Thoracic aorta (tissue), 2 donors: ENCODE data around the gene H6PD. TPM values are rescaled to one million over a fixed set of nuclear protein-coding genes. Genes with fewer than 3 reads are reported as not detected.

ENCODE experiments used
- ATAC-seq: fragments of 150-250 bp; one replicate; pipeline ENCODE4 v1.8.0; 2017; ENCODE audit warnings: low read depth; ENCODE audit not compliant: insufficient number of reproducible peaks, low FRiP score
- DNase-seq: peaks from one replicate; pipeline ENCODE4 v3.0.0-alpha.2; 2020; ENCODE audit warnings: low spot score
- H3K27ac ChIP-seq, 2 donors: fragments of 200-600 bp; sonication (generic); 1 replicate in 1 of 2; 2 replicates in 1 of 2; pipeline ENCODE4 v1.5.1; 2016; ENCODE audit warnings: mild to moderate bottlenecking in 2 of 2, moderate library complexity in 2 of 2
- H3K27me3 ChIP-seq: fragments of 200-600 bp; sonication (generic); replicated peaks from 2 replicates; pipeline ENCODE4 v1.6.0; 2016; ENCODE audit warnings: mild to moderate bottlenecking; ENCODE audit not compliant: insufficient read depth
- H3K36me3 ChIP-seq: fragments of 200-600 bp; sonication (generic); one replicate; pipeline ENCODE4 v1.5.1; 2016
- H3K4me1 ChIP-seq, 2 donors: fragments of 200-600 bp; sonication (generic); 1 replicate in 1 of 2; 2 replicates in 1 of 2; pipeline versions ENCODE4 v1.5.1 to v1.6.0; 2016; ENCODE audit warnings: low read depth in 2 of 2, mild to moderate bottlenecking in 1 of 2; ENCODE audit not compliant: control insufficient read depth in 1 of 2
- H3K4me3 ChIP-seq: fragments of 200-600 bp; sonication (generic); 2 replicates; pipeline ENCODE4 v1.5.1; 2016; ENCODE audit warnings: mild to moderate bottlenecking
- H3K9me3 ChIP-seq: fragments of 200-600 bp; sonication (generic); 2 replicates; pipeline ENCODE4 v1.5.1; 2016
- total RNA-seq, 2 donors: library from RNA; depleted of rRNA; stranded (reverse); fragments of >200 nt; gene quantifications; one replicate each; pipeline versions ENCODE4 v1.1.0 to v1.2.3, GENCODE V29; 2016
- TF ChIP-seq, protein P1 (sequence below): fragments of 200-600 bp; sonication (generic); IDR thresholded peaks from one replicate; pipeline ENCODE4 v1.5.1; 2019; ENCODE audit warnings: antibody characterized with exemption

H6PD gene
- total RNA-seq, 2 donors from 2014 or later, result 57.8 to 80.6 TPM

GRCh38 chr1:9247894-9248293, 13.3 kb downstream of the H6PD start:
- H3K36me3 ChIP-seq, result peaks cover 19% of the 10 kb centered on the region
- no peaks in the 10 kb centered on the region for H3K27me3 ChIP-seq
- TF ChIP-seq, protein P1, sequence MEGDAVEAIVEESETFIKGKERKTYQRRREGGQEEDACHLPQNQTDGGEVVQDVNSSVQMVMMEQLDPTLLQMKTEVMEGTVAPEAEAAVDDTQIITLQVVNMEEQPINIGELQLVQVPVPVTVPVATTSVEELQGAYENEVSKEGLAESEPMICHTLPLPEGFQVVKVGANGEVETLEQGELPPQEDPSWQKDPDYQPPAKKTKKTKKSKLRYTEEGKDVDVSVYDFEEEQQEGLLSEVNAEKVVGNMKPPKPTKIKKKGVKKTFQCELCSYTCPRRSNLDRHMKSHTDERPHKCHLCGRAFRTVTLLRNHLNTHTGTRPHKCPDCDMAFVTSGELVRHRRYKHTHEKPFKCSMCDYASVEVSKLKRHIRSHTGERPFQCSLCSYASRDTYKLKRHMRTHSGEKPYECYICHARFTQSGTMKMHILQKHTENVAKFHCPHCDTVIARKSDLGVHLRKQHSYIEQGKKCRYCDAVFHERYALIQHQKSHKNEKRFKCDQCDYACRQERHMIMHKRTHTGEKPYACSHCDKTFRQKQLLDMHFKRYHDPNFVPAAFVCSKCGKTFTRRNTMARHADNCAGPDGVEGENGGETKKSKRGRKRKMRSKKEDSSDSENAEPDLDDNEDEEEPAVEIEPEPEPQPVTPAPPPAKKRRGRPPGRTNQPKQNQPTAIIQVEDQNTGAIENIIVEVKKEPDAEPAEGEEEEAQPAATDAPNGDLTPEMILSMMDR, result no peak
- peaks cover 44 to 70% of the 10 kb centered on the region in 2 donors for H3K4me1 ChIP-seq
- no peaks in the 10 kb centered on the region for H3K9me3 ChIP-seq
- H3K4me3 ChIP-seq, result no peak overlapping the region
- ATAC-seq (no peak), DNase-seq (no peak)
- H3K27ac ChIP-seq, result no peak overlapping the region

DNA sequence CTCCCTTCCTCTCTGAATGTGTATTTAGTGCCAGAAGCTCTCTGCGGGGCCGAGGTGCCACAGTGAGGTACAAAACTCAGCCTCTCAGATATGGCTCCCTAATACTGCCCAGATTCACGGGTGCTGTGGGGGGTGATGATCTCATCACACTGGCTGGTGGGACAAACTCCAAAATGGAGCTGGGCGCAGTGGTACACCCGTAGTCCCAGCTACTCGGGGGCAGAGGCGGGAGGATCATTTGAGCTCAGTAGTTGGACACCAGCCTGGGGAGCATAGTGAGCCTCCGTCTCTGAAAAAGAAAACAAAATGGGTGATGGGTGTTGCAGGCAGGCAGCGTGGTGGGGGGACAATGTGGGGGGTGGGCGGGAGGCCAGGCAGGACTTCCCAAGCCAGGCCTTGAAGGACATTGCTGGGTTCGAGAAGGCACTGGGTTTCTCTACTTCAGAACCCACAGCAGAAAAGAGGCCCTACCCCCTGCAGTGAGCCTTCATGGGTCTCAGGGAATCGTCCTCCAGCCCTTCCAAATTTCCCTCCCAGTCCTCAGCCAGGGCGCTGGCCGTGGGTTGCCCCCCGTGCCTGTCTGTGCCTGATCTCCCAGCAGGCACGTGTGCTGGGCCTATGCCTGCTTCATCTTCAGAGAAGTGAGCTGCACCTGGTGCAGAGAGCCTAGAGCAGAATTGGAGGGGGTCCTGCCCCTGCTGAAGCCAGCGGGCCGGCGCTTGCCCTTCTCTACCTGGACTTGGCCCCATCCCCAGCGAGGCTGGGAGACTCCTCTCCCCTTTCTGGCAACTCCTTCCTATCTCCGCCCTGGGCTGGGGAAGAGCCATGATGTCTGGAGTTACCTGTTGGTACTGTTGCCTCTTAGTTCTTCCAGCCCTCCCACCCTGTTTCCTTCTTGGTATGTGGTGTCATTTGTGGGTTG, 14.0 kb downstream of the H6PD start:
- Histone ChIP-seq H3K36me3 (peaks cover 19% of the 10 kb centered on the region), H3K4me3 (no peak overlapping the region), H3K9me3 (no peaks in the 10 kb centered on the region), H3K27me3 (no peaks in the 10 kb centered on the region), H3K4me1 (peaks cover 38 to 63% of the 10 kb centered on the region in 2 donors), H3K27ac (peak overlapping the region; percentile 27 to 71)
- TF ChIP-seq, protein P1, result no peak
- DNase-seq (no peak), ATAC-seq (no peak)

GRCh38 chr1:9249263-9249533, 14.6 kb downstream of the H6PD start:
- TF ChIP-seq, protein P1, result no peak
- Histone ChIP-seq H3K27me3 (no peaks in the 10 kb centered on the region), H3K4me3 (no peak overlapping the region), H3K4me1 (peaks cover 33 to 57% of the 10 kb centered on the region in 2 donors), H3K27ac (peak overlapping the region; percentile 27 to 71), H3K36me3 (peaks cover 19% of the 10 kb centered on the region), H3K9me3 (no peaks in the 10 kb centered on the region)
- DNase-seq (no peak), ATAC-seq (no peak)

DNA sequence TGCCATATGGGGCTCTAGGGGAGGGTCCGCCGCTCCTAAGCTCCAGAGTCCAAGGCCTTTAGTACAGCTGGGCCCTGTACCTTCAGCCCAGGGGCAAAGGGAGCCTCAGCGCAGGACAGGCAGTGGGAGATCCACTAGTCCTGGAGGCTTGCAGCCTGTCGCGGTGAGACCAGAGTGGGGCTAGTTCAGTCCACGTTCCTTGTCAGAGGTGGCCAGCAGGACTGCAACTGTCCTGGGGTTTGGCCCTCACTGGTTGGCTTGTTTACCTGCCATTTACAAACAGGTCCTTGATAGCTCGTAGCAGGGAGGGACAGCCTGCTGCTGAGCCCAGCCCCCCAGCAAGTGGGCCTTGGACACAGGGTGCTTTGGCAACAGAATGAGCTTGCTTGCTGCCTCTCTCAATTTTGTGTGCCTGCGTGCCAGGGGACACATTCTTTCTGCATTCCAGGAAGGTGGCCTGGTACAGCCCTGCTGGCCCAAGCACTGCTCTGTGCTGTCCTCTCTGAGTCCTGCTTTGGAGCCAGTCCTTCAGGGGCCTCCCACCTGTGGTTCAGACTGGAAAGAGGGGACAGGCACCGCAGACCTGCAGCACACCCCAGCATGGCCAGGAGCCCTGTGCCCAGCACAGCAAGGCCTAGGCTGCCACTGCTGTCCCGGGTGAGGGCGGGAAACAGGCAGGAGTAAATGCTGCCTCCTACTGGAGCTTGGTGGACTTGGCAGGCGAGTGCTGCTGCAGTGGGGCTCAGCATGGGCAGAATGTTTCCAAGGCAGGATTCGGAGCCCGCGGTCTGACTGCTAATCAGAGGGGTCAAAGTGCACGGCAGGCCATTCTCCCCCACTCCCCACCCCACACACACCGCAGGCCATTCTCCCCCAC, 15.2 kb downstream of the H6PD start:
- H3K4me1 ChIP-seq, result peaks cover 27 to 52% of the 10 kb centered on the region in 2 donors
- TF ChIP-seq, protein P1, result peak; percentile 47
- no peak for DNase-seq

More for the DNA sequence above, 15.2 kb downstream of the H6PD start:
- Histone ChIP-seq H3K27me3 (no peaks in the 10 kb centered on the region), H3K27ac (peak overlapping the region; percentile 60 to 71), H3K9me3 (no peaks in the 10 kb centered on the region), H3K4me3 (no peak overlapping the region), H3K36me3 (peaks cover 19% of the 10 kb centered on the region)
- ATAC-seq, result no peak
